D721Med (cell line): ENCODE data around the gene S1PR1.
A peak's percentile ranks its signal among the peaks of the same experiment; 100 is the strongest.

Experiments
- DNase-seq: peaks from one replicate; pipeline ENCODE4 v3.0.0; 2011; ENCODE audit warnings: low spot score; ENCODE audit not compliant: insufficient read length
- FAIRE-seq: peaks from 2 replicates; lab custom pipeline; 2011; peaks lifted over from hg19 to GRCh38; lab: Jason Lieb, UNC
- TF ChIP-seq, protein P1 (sequence below): IDR thresholded peaks from 2 replicates; pipeline ENCODE4 v1.5.1; 2012; ENCODE audit warnings: mild to moderate bottlenecking, control low read depth; ENCODE audit not compliant: insufficient read depth; ENCODE audit errors: missing control alignments

S1PR1 gene

DNA sequence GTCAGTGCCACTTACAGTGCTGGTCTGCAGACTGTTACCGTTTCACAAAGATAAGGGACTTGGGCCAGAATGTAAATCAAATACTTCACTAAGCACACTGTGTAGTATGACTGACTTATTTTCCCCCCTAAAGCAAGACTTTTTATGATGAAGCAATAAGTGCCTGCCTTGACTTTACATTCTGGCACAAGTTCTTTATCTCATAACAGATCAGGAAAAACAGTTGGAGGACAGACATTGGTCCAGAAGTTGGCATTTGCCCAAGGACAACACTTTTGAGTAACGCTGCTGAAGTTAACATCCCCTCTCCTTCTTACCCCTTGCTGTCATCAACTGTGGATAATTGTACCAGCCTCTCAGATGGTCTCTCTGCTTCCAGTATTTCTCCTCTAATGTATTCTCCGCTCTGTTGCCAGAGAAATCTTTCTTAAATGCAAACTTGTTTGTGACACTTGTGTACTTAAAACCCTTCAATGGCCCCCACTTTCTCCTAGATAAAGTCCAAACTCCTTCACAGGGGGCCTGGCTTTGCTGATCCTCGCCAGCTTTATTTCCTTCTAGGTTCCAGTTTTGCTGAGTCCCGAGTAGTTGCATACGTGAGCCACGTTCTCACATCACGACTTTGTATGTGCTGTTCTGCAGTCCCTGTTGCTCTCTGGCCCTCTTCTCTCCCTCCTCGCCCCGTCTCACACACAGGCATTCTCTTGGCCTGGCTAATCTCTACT lies 45.7 kb downstream of the S1PR1 start:
- FAIRE-seq (no peak), DNase-seq (no peak)
- TF ChIP-seq, protein P1, sequence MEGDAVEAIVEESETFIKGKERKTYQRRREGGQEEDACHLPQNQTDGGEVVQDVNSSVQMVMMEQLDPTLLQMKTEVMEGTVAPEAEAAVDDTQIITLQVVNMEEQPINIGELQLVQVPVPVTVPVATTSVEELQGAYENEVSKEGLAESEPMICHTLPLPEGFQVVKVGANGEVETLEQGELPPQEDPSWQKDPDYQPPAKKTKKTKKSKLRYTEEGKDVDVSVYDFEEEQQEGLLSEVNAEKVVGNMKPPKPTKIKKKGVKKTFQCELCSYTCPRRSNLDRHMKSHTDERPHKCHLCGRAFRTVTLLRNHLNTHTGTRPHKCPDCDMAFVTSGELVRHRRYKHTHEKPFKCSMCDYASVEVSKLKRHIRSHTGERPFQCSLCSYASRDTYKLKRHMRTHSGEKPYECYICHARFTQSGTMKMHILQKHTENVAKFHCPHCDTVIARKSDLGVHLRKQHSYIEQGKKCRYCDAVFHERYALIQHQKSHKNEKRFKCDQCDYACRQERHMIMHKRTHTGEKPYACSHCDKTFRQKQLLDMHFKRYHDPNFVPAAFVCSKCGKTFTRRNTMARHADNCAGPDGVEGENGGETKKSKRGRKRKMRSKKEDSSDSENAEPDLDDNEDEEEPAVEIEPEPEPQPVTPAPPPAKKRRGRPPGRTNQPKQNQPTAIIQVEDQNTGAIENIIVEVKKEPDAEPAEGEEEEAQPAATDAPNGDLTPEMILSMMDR = no peak

DNA sequence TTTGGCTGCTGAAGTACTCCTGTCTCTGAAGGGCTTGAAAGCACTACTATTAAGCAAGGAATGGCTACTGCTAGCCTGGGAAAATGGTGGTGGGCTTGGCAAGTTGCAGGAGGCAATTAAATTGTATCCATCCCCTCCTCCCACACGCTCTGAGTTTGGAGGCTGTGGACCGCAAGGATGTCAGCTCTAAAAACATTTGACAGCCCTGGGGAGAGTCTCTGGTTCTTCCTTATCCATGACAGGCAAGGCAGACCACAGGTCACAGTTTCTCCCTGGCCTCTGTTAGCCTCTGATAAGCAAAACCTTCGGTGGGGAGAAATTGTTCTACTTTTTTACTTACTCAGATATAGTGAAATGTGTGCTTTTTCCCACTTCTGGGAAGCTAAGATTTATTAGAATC lies 46.6 kb downstream of the S1PR1 start:
- TF ChIP-seq, protein P1 = no peak
- no peak for FAIRE-seq
- DNase-seq = no peak

GRCh38 chr1:101284021-101284420 lies 47.2 kb downstream of the S1PR1 start:
- FAIRE-seq (no peak), DNase-seq (no peak)
- TF ChIP-seq, protein P1 = no peak

GRCh38 chr1:101284622-101285218 lies 47.9 kb downstream of the S1PR1 start:
- TF ChIP-seq, protein P1 = no peak
- FAIRE-seq (no peak), DNase-seq (no peak)

- no peak for FAIRE-seq
- TF ChIP-seq, protein P1 = no peak
- no peak for DNase-seq
These were observed 49.2 kb downstream of the S1PR1 start for GRCh38 chr1:101285922-101286570.

GRCh38 chr1:101288491-101288944 lies 51.7 kb downstream of the S1PR1 start:
- TF ChIP-seq, protein P1 = peak; percentile 93
- DNase-seq = peak; percentile 34
- peak; percentile 29 for FAIRE-seq
